Nephron (organoid): ENCODE results near the gene NACC1.
"Not testable (repeated sequence)": the region's sequence is repeated elsewhere in the genome, so short reads cannot be mapped to it uniquely, and the experiment has no call there.

Experiments used
- H3K27ac Mint-ChIP-seq, 3 experiments: 2 replicates each; pipeline ENCODE4 v1.8.0; 2020; ENCODE audit warnings: mixed read lengths in 3 of 3, mild to moderate bottlenecking in 2 of 3, moderate library complexity in 1 of 3
- H3K27me3 Mint-ChIP-seq: 2 replicates; pipeline ENCODE4 v1.8.0; 2021; ENCODE audit warnings: low read depth, mild to moderate bottlenecking, moderate library complexity, mixed read lengths
- H3K36me3 Mint-ChIP-seq: 2 replicates; pipeline ENCODE4 v1.8.0; 2020; ENCODE audit warnings: low read depth, mixed read lengths
- H3K4me1 Mint-ChIP-seq: 2 replicates; pipeline ENCODE4 v1.8.0; 2020; ENCODE audit warnings: mixed read lengths
- H3K4me3 Mint-ChIP-seq, 3 experiments: 2 replicates each; pipeline ENCODE4 v1.8.0; 2020; ENCODE audit warnings: mild to moderate bottlenecking in 3 of 3, mixed read lengths in 3 of 3, moderate library complexity in 2 of 3
- H3K9me3 Mint-ChIP-seq: 2 replicates; pipeline ENCODE4 v1.8.0; 2020; ENCODE audit warnings: mixed read lengths
- TF ChIP-seq, protein P1 (sequence below), 3 experiments: fragments of 200-600 bp; sonication (generic); IDR thresholded peaks; one replicate each; pipeline ENCODE4 v1.5.0; 2021; ENCODE audit warnings: antibody characterized with exemption in 3 of 3; ENCODE audit not compliant: unreplicated experiment in 3 of 3

NACC1 gene

GRCh38 chr19:13169769-13170168 is 51.7 kb downstream of the NACC1 start:
- peaks cover 4% of the 10 kb centered on the region for H3K27me3 Mint-ChIP-seq
- peak overlapping the region; percentile 83 to 100 (median 92) for H3K27ac Mint-ChIP-seq
- H3K4me1 Mint-ChIP-seq = peaks cover 43% of the 10 kb centered on the region
- TF ChIP-seq, protein P1, sequence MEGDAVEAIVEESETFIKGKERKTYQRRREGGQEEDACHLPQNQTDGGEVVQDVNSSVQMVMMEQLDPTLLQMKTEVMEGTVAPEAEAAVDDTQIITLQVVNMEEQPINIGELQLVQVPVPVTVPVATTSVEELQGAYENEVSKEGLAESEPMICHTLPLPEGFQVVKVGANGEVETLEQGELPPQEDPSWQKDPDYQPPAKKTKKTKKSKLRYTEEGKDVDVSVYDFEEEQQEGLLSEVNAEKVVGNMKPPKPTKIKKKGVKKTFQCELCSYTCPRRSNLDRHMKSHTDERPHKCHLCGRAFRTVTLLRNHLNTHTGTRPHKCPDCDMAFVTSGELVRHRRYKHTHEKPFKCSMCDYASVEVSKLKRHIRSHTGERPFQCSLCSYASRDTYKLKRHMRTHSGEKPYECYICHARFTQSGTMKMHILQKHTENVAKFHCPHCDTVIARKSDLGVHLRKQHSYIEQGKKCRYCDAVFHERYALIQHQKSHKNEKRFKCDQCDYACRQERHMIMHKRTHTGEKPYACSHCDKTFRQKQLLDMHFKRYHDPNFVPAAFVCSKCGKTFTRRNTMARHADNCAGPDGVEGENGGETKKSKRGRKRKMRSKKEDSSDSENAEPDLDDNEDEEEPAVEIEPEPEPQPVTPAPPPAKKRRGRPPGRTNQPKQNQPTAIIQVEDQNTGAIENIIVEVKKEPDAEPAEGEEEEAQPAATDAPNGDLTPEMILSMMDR (IDR thresholded peaks at IDR 0.05; ENCODE audit: unreplicated experiment in 3 of 3) = no peak
- no peak overlapping the region for H3K4me3 Mint-ChIP-seq
- H3K9me3 Mint-ChIP-seq = no peaks in the 10 kb centered on the region
- H3K36me3 Mint-ChIP-seq = no peaks in the 10 kb centered on the region

- Mint-ChIP-seq H3K27ac (peak overlapping the region; percentile 50 to 57 (median 54)), H3K4me1 (peaks cover 37% of the 10 kb centered on the region), H3K9me3 (no peaks in the 10 kb centered on the region), H3K27me3 (peaks cover 4% of the 10 kb centered on the region), H3K36me3 (no peaks in the 10 kb centered on the region), H3K4me3 (no peak overlapping the region)
- TF ChIP-seq, protein P1 (IDR thresholded peaks at IDR 0.05; ENCODE audit: unreplicated experiment in 3 of 3) = no peak
Measured at GRCh38 chr19:13171146-13171545, 53.1 kb downstream of the NACC1 start.

- peaks cover 4% of the 10 kb centered on the region for H3K27me3 Mint-ChIP-seq
- no peak overlapping the region for H3K4me3 Mint-ChIP-seq
- no peaks in the 10 kb centered on the region for H3K36me3 Mint-ChIP-seq
- H3K4me1 Mint-ChIP-seq = peaks cover 32% of the 10 kb centered on the region
- peak overlapping the region; percentile 44 to 79 (median 66) for H3K27ac Mint-ChIP-seq
- H3K9me3 Mint-ChIP-seq = no peaks in the 10 kb centered on the region
- TF ChIP-seq, protein P1 (IDR thresholded peaks at IDR 0.05; ENCODE audit: unreplicated experiment in 3 of 3) = no peak
Measured at GRCh38 chr19:13172346-13173138, 54.5 kb downstream of the NACC1 start.

DNA sequence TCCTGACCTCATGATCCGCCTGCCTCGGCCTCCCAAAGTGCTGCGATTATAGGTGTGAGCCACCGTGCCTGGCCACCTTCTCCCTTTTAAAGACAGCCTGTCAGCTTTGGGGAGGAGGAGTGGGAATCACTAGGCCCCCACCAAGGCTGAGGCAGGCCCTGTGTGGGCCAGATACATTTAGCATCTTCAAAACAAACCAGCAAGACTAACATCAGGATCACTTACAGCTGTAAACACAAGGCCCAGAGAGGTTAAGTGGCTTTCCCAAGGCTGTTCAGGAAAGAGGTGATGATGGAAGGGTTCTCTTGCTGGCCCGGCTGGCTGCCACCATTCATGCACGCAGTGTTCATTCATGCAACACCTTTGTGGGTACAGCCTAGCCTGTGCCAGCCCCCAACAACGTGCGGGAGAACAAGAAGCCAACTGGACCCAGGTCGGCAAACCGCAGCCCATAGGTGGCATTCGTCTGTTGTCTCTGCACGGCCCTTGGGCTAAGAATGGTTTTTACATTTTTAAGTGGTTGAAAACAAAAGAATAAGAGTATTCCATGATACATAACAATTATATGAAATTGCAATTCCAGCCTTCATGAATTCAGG is 55.2 kb downstream of the NACC1 start:
- TF ChIP-seq, protein P1 (IDR thresholded peaks at IDR 0.05; ENCODE audit: unreplicated experiment in 3 of 3) = no peak
- Mint-ChIP-seq H3K27ac (peak overlapping the region in 1 of 3 experiments; percentile 71), H3K4me1 (peaks cover 27% of the 10 kb centered on the region), H3K36me3 (no peaks in the 10 kb centered on the region), H3K9me3 (no peaks in the 10 kb centered on the region), H3K27me3 (peaks cover 4% of the 10 kb centered on the region), H3K4me3 (no peak overlapping the region)

GRCh38 chr19:13176345-13176744 is 58.3 kb downstream of the NACC1 start:
- no peaks in the 10 kb centered on the region for H3K9me3 Mint-ChIP-seq
- peaks cover 28% of the 10 kb centered on the region for H3K4me1 Mint-ChIP-seq
- peak overlapping the region; percentile 66 to 89 (median 68) for H3K27ac Mint-ChIP-seq
- no peaks in the 10 kb centered on the region for H3K36me3 Mint-ChIP-seq
- H3K27me3 Mint-ChIP-seq = peaks cover 4% of the 10 kb centered on the region
- TF ChIP-seq, protein P1 (IDR thresholded peaks at IDR 0.05; ENCODE audit: unreplicated experiment in 3 of 3) = no peak
- no peak overlapping the region for H3K4me3 Mint-ChIP-seq

GRCh38 chr19:13177584-13177983 is 59.5 kb downstream of the NACC1 start:
- not testable (repeated sequence) for H3K9me3 Mint-ChIP-seq, H3K27ac Mint-ChIP-seq, H3K4me3 Mint-ChIP-seq, H3K27me3 Mint-ChIP-seq, H3K36me3 Mint-ChIP-seq
- peaks cover 30% of the 10 kb centered on the region for H3K4me1 Mint-ChIP-seq

GRCh38 chr19:13178291-13178690 is 60.2 kb downstream of the NACC1 start:
- not testable (repeated sequence) for H3K27ac Mint-ChIP-seq, H3K27me3 Mint-ChIP-seq, H3K9me3 Mint-ChIP-seq, H3K36me3 Mint-ChIP-seq, H3K4me3 Mint-ChIP-seq
- H3K4me1 Mint-ChIP-seq = peaks cover 23% of the 10 kb centered on the region
